ENCODE data around the gene ACTN1. TPM values are rescaled to one million over a fixed set of nuclear protein-coding genes. Genes with fewer than 3 reads are reported as not detected.

Gene ACTN1
- total and polyA plus RNA-seq, 10 of the 15 experiments (the other 5 are each of a cell fraction or from before 2014, with no cell fraction given): 0.14 to 39.4 (median 2.6) TPM

DNA sequence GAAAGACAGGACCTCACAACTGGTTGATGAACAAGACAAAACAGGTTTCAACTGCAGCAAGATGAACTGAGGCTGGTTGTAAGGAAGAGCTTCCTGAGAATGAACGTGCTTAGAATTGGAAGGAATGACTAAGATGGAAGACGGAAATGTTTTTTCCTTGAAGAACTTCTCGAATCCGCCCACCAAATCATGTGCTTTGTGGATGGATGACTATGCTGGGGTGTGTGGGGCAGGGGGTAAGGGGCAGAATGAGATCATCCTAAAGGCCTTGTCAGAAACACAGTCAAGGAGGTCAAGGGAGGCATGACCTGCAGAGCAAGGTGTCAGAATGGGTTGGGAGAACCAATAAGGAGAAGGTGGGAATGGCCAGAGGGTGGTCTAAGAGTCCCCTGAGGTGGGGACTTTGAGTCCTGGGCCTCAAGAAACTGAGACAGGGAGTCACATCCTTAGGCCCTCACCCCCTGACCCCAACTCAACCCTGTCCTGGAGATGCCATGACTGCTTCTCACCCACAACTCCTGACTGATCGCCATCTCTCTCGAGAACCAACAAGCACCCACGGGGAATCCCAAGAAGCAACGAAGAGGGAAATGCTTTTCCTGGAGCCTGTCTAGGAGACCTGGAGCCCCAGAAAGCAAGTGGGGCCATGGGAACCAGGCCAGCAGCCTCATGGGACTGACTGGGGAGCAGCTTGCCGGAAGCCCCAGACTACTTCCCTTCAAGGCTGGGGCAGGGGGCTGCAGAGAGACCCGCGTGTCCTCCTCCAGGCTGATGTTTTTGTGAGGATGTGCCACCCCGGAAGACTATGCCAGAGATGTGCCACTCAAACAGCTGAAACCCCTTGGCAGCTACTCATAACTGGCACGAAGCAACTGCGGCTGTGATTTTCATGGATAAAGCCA, 84.0 kb downstream of the ACTN1 start:
- no peaks in the 10 kb centered on the region for H3K9me3 ChIP-seq (replicated peaks; ENCODE audit: control insufficient read depth, insufficient read depth, low read length)
- H3K27ac ChIP-seq (ENCODE audit: control insufficient read depth, insufficient read depth): no peak overlapping the region
- no peak overlapping the region for H3K4me3 ChIP-seq
- TF ChIP-seq IKZF2 (IDR thresholded peaks at IDR 0.05): no peak
- FAIRE-seq: no peak
- no peak overlapping the region for H3K4me2 ChIP-seq (ENCODE audit: control insufficient read depth, insufficient read depth)
- ChIA-PET RAD21 (ENCODE audit: unreplicated experiment) (no interaction called here), SMC1A (ENCODE audit: uncharacterized antibody, unreplicated experiment) (no interaction called here), POLR2A (no interaction called here), CTCF (interaction anchor here (2.4 kb wide), 1 partner anchor 16 kb away, joined by 9 read pairs; no protein-coding TSS in a partner anchor)
- DNase-seq (ENCODE audit: low read depth, low spot score): no peak
- no TSS peak for BruUV-seq (replicated peaks)
- H3K9ac ChIP-seq (ENCODE audit: control insufficient read depth, insufficient read depth, low read length): no peak overlapping the region
- peaks cover 0 to 3% of the 10 kb centered on the region in 2 experiments; a peak in 2 of 4 replicates for H3K36me3 ChIP-seq (ENCODE audit: control insufficient read depth in 2 of 2, insufficient read depth in 2 of 2, low read length in 1 of 2)
- H2AFZ ChIP-seq (ENCODE audit: control insufficient read depth, low read depth, low read length): no peak overlapping the region
- 63% methylated on average over 14 of the region's 14 CpGs for WGBS (ENCODE audit: insufficient coverage, insufficient replicate concordance, low lambda C conversion rate, missing lambda C conversion rate)
- H4K20me1 ChIP-seq (ENCODE audit: control insufficient read depth, insufficient read depth): no peaks in the 10 kb centered on the region
- no peaks in the 10 kb centered on the region for H3K27me3 ChIP-seq (replicated peaks in 1 of 2; ENCODE audit: control insufficient read depth in 2 of 2, insufficient read depth in 2 of 2, low read length in 1 of 2)
- intact Hi-C loops (cut with micrococcal nuclease; ENCODE audit: unreplicated experiment): no loop called here
- in situ Hi-C loops (cut with MboI): no loop called here
- ATAC-seq: no peak
- no peaks in the 10 kb centered on the region for H3K79me2 ChIP-seq (ENCODE audit: control insufficient read depth, insufficient read depth, low read length)
- no peaks in the 10 kb centered on the region; the same call in 1 of the 2 replicates for H3K4me1 ChIP-seq (ENCODE audit: control insufficient read depth, insufficient read depth, low read length)

DNA sequence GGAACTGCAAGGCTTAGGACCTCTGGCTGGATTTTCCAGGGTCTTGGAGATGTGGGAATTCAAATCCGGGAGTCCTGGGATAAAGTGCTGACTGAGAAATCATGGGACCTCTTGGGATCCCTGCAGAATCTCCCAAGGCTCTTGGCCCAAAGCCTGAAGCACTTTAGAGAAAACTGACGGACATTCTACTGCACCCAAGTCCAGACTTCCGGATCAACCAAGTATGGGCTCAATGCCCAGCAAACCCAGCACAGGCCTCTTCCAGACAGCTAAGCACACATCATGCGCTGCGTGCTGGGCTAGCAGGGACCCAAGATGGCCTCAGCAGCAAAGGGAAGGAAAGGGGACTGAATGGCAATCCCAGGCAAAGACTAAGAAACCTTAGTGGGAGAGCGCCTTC, 85.0 kb downstream of the ACTN1 start:
- Histone ChIP-seq H3K4me1 (ENCODE audit: control insufficient read depth, insufficient read depth, low read length) (no peaks in the 10 kb centered on the region; the same call in 1 of the 2 replicates), H3K9me3 (replicated peaks; ENCODE audit: control insufficient read depth, insufficient read depth, low read length) (no peaks in the 10 kb centered on the region), H3K27me3 (replicated peaks in 1 of 2; ENCODE audit: control insufficient read depth in 2 of 2, insufficient read depth in 2 of 2, low read length in 1 of 2) (no peaks in the 10 kb centered on the region), H3K4me2 (ENCODE audit: control insufficient read depth, insufficient read depth) (no peak overlapping the region), H3K79me2 (ENCODE audit: control insufficient read depth, insufficient read depth, low read length) (no peaks in the 10 kb centered on the region), H3K27ac (ENCODE audit: control insufficient read depth, insufficient read depth) (no peak overlapping the region), H3K36me3 (ENCODE audit: control insufficient read depth in 2 of 2, insufficient read depth in 2 of 2, low read length in 1 of 2) (peaks cover 0 to 3% of the 10 kb centered on the region in 2 experiments; a peak in 2 of 4 replicates), H4K20me1 (ENCODE audit: control insufficient read depth, insufficient read depth) (no peaks in the 10 kb centered on the region), H3K4me3 (no peak overlapping the region), H2AFZ (ENCODE audit: control insufficient read depth, low read depth, low read length) (no peak overlapping the region), H3K9ac (ENCODE audit: control insufficient read depth, insufficient read depth, low read length) (no peak overlapping the region)
- CTCF ChIA-PET: interaction anchor here (1.3 kb wide), 1 partner anchor 11 kb away, joined by 3 read pairs; no protein-coding TSS in a partner anchor
- DNase-seq (ENCODE audit: low read depth, low spot score): no peak
- RAD21 ChIA-PET (ENCODE audit: unreplicated experiment): no interaction called here
- BruUV-seq (replicated peaks): no TSS peak
- ATAC-seq: no peak
- in situ Hi-C loops (cut with MboI) (no loop called here), intact Hi-C loops (cut with micrococcal nuclease; ENCODE audit: unreplicated experiment) (no loop called here)
- WGBS (ENCODE audit: insufficient coverage, insufficient replicate concordance, low lambda C conversion rate, missing lambda C conversion rate): 29% methylated on average over 6 of the region's 6 CpGs
- SMC1A ChIA-PET (ENCODE audit: uncharacterized antibody, unreplicated experiment): no interaction called here
- no peak for TF ChIP-seq GABPA (IDR thresholded peaks at IDR 0.05; ENCODE audit: low read depth)
- TF ChIP-seq IKZF1 (conservative IDR thresholded peaks at IDR 0.05): no peak
- TF ChIP-seq NBN (IDR thresholded peaks at IDR 0.05): no peak
- TF ChIP-seq, protein P1, sequence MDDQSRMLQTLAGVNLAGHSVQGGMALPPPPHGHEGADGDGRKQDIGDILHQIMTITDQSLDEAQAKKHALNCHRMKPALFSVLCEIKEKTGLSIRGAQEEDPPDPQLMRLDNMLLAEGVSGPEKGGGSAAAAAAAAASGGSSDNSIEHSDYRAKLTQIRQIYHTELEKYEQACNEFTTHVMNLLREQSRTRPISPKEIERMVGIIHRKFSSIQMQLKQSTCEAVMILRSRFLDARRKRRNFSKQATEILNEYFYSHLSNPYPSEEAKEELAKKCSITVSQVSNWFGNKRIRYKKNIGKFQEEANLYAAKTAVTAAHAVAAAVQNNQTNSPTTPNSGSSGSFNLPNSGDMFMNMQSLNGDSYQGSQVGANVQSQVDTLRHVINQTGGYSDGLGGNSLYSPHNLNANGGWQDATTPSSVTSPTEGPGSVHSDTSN (IDR thresholded peaks at IDR 0.05; ENCODE audit: insufficient replicate concordance, low read depth, low read length): no peak
- TF ChIP-seq IKZF2 (IDR thresholded peaks at IDR 0.05): no peak
- no peak for TF ChIP-seq SRF (IDR thresholded peaks at IDR 0.05; ENCODE audit: low read depth in 2 of 2, low read length in 2 of 2)
- TF ChIP-seq PAX5 (IDR thresholded peaks at IDR 0.05; ENCODE audit: borderline replicate concordance, low read depth, low read length): no peak
- no peak for TF ChIP-seq ATF7 (IDR thresholded peaks at IDR 0.05; ENCODE audit: low read depth)
- no peak for TF ChIP-seq POLR2AphosphoS2 (IDR thresholded peaks at IDR 0.05; ENCODE audit: low read depth, low read length)
- TF ChIP-seq NR2C2 (IDR thresholded peaks at IDR 0.05; ENCODE audit: borderline replicate concordance, control insufficient read depth, insufficient read length, low read depth): no peak
- POLR2A ChIA-PET: no interaction called here
- no peak for FAIRE-seq

Measured in GM12878 (cell line).